Endothelial cell of umbilical vein (primary cell): ENCODE measurements around the gene DDX53. TPM values are rescaled to one million over a fixed set of nuclear protein-coding genes. Genes with fewer than 3 reads are reported as not detected.

ENCODE experiments used
- BruUV-seq: library from RNA; stranded (reverse); fragments of 400-500 nt; replicated peaks from 2 replicates; lab custom pipeline; 2021; lab: Mats Ljungman, UMichigan
- CTCF ChIA-PET: fragments of 300-600, 350-600 bp; sonication (Branson Sonifier 250); formaldehyde crosslinking; loops from one replicate; lab custom pipeline; 2021; ENCODE audit warnings: antibody characterized with exemption, inconsistent platforms; lab: Charles Lee
- POLR2A ChIA-PET: fragments of 300-600, 350-600 bp; sonication (Branson Sonifier 250); formaldehyde crosslinking; loops from one replicate; lab custom pipeline; 2021; ENCODE audit warnings: antibody characterized with exemption, inconsistent platforms; lab: Charles Lee
- DNase-seq: peaks from one replicate; pipeline ENCODE4 v3.0.0-alpha.2; 2011; ENCODE audit warnings: low read depth, low spot score
- FAIRE-seq: peaks from 2 replicates; lab custom pipeline; 2011; peaks lifted over from hg19 to GRCh38; lab: Jason Lieb, UNC
- H2AFZ ChIP-seq: 2 replicates; pipeline ENCODE4 v1.6.0; 2012; ENCODE audit warnings: low read depth, low read length, control low read depth, inconsistent platforms
- H3K27ac ChIP-seq: 2 replicates; pipeline ENCODE4 v1.5.1; 2011; ENCODE audit warnings: low read depth, mild to moderate bottlenecking, control low read depth, low read length, moderate library complexity; ENCODE audit not compliant: insufficient read depth
- H3K27me3 ChIP-seq, 2 experiments: 2 replicates each; pipeline versions ENCODE4 v1.6.0 to v1.6.1; 2011; ENCODE audit warnings: low read length in 2 of 2, mixed read lengths in 1 of 2; ENCODE audit not compliant: control insufficient read depth in 2 of 2, insufficient read depth in 2 of 2
- H3K36me3 ChIP-seq, 2 experiments: 2 replicates in 1 of 2; 3 replicates in 1 of 2; pipeline ENCODE4 v1.5.1; 2011; ENCODE audit warnings: low read length in 2 of 2, mild to moderate bottlenecking in 1 of 2, moderate library complexity in 1 of 2; ENCODE audit not compliant: control insufficient read depth in 2 of 2, insufficient read depth in 2 of 2; ENCODE audit errors: extremely low read depth in 1 of 2
- H3K4me1 ChIP-seq: 3 replicates; pipeline ENCODE4 v1.5.1; 2011; ENCODE audit warnings: mild to moderate bottlenecking, low read length; ENCODE audit not compliant: control insufficient read depth, insufficient read depth; ENCODE audit errors: extremely low read depth
- H3K4me2 ChIP-seq: 2 replicates; pipeline ENCODE4 v1.6.1; 2011; ENCODE audit warnings: low read length, control low read depth, mixed read lengths; ENCODE audit not compliant: insufficient read depth
- H3K4me3 ChIP-seq, 3 experiments: fragments of 200-600 bp in 1 of 3; sonication (generic), shearing (Covaris generic) in 1 of 3; replicated peaks in 1 of 3; 2 replicates each; pipeline ENCODE4 v1.5.1; 2011 to 2016; ENCODE audit warnings: control low read depth in 3 of 3, low read length in 3 of 3, mild to moderate bottlenecking in 2 of 3, inconsistent platforms in 1 of 3, low read depth in 1 of 3, moderate library complexity in 1 of 3; ENCODE audit not compliant: insufficient read depth in 1 of 3
- H3K79me2 ChIP-seq: 2 replicates; pipeline ENCODE4 v1.6.0; 2012; ENCODE audit warnings: low read length, inconsistent platforms; ENCODE audit not compliant: control insufficient read depth, insufficient read depth
- H3K9ac ChIP-seq: replicated peaks from 2 replicates; pipeline ENCODE3; 2011; ENCODE audit warnings: low read length, control low read depth; ENCODE audit not compliant: insufficient read depth; ENCODE audit errors: extremely low read depth
- H3K9me1 ChIP-seq: replicated peaks from 3 replicates; pipeline ENCODE4 v1.6.0; 2011; ENCODE audit warnings: mild to moderate bottlenecking, low read length; ENCODE audit not compliant: control insufficient read depth, insufficient read depth; ENCODE audit errors: extremely low read depth
- H3K9me3 ChIP-seq: replicated peaks from 2 replicates; pipeline ENCODE4 v1.5.1; 2012; ENCODE audit warnings: low read length, inconsistent platforms; ENCODE audit not compliant: control insufficient read depth, insufficient read depth
- H4K20me1 ChIP-seq: replicated peaks from 2 replicates; pipeline ENCODE3; 2011; ENCODE audit warnings: mild to moderate bottlenecking, low read length; ENCODE audit not compliant: control insufficient read depth, insufficient read depth; ENCODE audit errors: extremely low read depth
- CTCF ChIP-seq, 2 donors: IDR thresholded peaks; 1 replicate in 1 of 2; 2 replicates in 1 of 2; pipeline ENCODE4 v1.5.1; 2011; ENCODE audit warnings: low read length in 2 of 2, mild to moderate bottlenecking in 2 of 2, moderate library complexity in 2 of 2, control low read depth in 1 of 2, inconsistent platforms in 1 of 2, low read depth in 1 of 2; ENCODE audit not compliant: insufficient read depth in 1 of 2; ENCODE audit errors: extremely low read depth in 1 of 2
- EZH2 ChIP-seq: IDR thresholded peaks from 2 replicates; pipeline ENCODE4 v1.6.1; 2012; ENCODE audit warnings: borderline replicate concordance, low read depth, mild to moderate bottlenecking, moderate library complexity, low read length, inconsistent platforms; ENCODE audit not compliant: severe bottlenecking
- GATA2 ChIP-seq: IDR thresholded peaks from 2 replicates; pipeline ENCODE4 v1.7.0; 2011; ENCODE audit warnings: low read depth, mild to moderate bottlenecking, moderate library complexity, mixed read lengths, low read length; ENCODE audit not compliant: insufficient read length, insufficient read depth
- JUN ChIP-seq: IDR thresholded peaks from 2 replicates; pipeline ENCODE4 v1.6.1; 2011; ENCODE audit warnings: borderline replicate concordance, low read depth; ENCODE audit not compliant: insufficient read length, insufficient read depth
- MAX ChIP-seq: IDR thresholded peaks from 2 replicates; pipeline ENCODE4 v1.6.1; 2011; ENCODE audit not compliant: insufficient read depth, insufficient read length
- POLR2A ChIP-seq: IDR thresholded peaks from 2 replicates; pipeline ENCODE4 v1.6.1; 2012; ENCODE audit warnings: low read depth, mild to moderate bottlenecking, control low read depth, low read length
- POLR2AphosphoS5 ChIP-seq: IDR thresholded peaks from 2 replicates; pipeline ENCODE4 v1.6.1; 2012; ENCODE audit warnings: low read depth, mild to moderate bottlenecking, control low read depth, low read length, moderate library complexity; ENCODE audit not compliant: insufficient read depth
- dilution Hi-C: fragments of 300-500 bp; cut with MboI; formaldehyde crosslinking; loops from one replicate; pipeline ENCODE4 v1.15.0; 2019; ENCODE audit warnings: low sequenced_read_pairs; ENCODE audit not compliant: extremely low pct_ligation_motif_present
- intact Hi-C: fragments of 100-400 bp; cut with micrococcal nuclease; formaldehyde crosslinking; loops from one replicate; pipeline ENCODE4 v1.10.0; 2022
- polyA plus RNA-seq, 4 experiments: library from polyadenylated mRNA; depleted of rRNA in 3 of 4; stranded (reverse) in 3 of 4; unstranded in 1 of 4; fragments of >200 nt; gene quantifications; 2 replicates each; pipeline versions ENCODE4 v1.2.1 to v1.2.3, GENCODE V29; 2011 to 2012; ENCODE audit warnings: missing spikeins in 1 of 4
- total RNA-seq: library from RNA; stranded (reverse); gene quantifications from 2 replicates; pipeline ENCODE4 v1.2.3, GENCODE V29; 2021

DDX53 gene
- total and polyA plus RNA-seq, 2 donors (not counting 3 experiments of a cell fraction or from before 2014, with no cell fraction given), result not detected

DNA sequence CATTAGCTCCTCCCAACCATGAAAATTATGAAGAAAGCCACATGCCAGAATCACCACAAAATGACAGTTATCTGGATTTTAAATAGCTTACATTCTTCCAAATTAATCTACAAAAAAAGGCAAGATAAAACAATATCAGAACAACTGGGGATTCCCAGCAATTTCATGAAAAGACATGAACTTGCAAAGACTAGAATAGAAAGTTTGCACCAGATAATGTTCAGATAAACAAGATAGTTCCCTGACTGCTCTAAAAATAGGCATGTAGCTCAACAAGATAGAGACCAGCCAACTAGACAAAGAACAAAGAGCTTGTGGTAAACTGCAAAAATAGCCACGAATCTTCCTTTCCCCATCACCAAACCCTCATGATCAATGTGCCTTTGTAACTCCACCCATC lies 30.3 kb upstream of the DDX53 start:
- Histone ChIP-seq H3K4me1 (no peaks in the 10 kb centered on the region), H3K4me2 (no peak overlapping the region), H3K27me3 (no peaks in the 10 kb centered on the region), H3K27ac (no peak overlapping the region), H4K20me1 (no peaks in the 10 kb centered on the region), H3K79me2 (no peaks in the 10 kb centered on the region), H3K9me1 (no peaks in the 10 kb centered on the region), H3K4me3 (no peak overlapping the region), H3K9me3 (no peaks in the 10 kb centered on the region), H2AFZ (no peak overlapping the region), H3K36me3 (no peaks in the 10 kb centered on the region), H3K9ac (no peak overlapping the region)
- dilution Hi-C loops (no loop called here), intact Hi-C loops (no loop called here)
- no TSS peak for BruUV-seq
- FAIRE-seq, result no peak
- POLR2A ChIA-PET, result no interaction called here
- CTCF ChIA-PET, result no interaction called here
- TF ChIP-seq MAX, result no peak
- no peak for TF ChIP-seq CTCF (IDR thresholded peaks at IDR 0.05; ENCODE audit: extremely low read depth in 1 of 2, insufficient read depth in 1 of 2, low read depth in 1 of 2, low read length in 2 of 2)
- no peak for TF ChIP-seq GATA2
- no peak for TF ChIP-seq POLR2A
- TF ChIP-seq JUN, result no peak
- TF ChIP-seq EZH2, result no peak
- no peak for TF ChIP-seq POLR2AphosphoS5
- no peak for DNase-seq
